Aorta (tissue), 5 donors: ENCODE data around the gene CST7. TPM values are rescaled to one million over a fixed set of nuclear protein-coding genes. Genes with fewer than 3 reads are reported as not detected.
"Not testable (repeated sequence)": the region's sequence is repeated elsewhere in the genome, so short reads cannot be mapped to it uniquely, and the experiment has no call there.

Experiments
- ATAC-seq: fragments of 200-7000 bp; cut with Tn5 transposase; one replicate; pipeline ENCODE4 v1.9.1; 2022; ENCODE audit warnings: moderate library complexity; ENCODE audit not compliant: low FRiP score
- DNase-seq, 2 donors: peaks; one replicate each; pipeline ENCODE4 v3.0.0-alpha.2; 2020
- H3K27ac ChIP-seq, 2 donors: one replicate each; pipeline ENCODE4 v1.5.1; 2013; ENCODE audit warnings: low read length in 2 of 2, mild to moderate bottlenecking in 2 of 2, moderate library complexity in 2 of 2, control low read depth in 1 of 2, inconsistent platforms in 1 of 2, low read depth in 1 of 2
- H3K27me3 ChIP-seq, 2 donors: one replicate each; pipeline ENCODE4 v1.6.1; 2013; ENCODE audit warnings: control low read depth in 1 of 2, low read length in 1 of 2, mild to moderate bottlenecking in 1 of 2, moderate library complexity in 1 of 2; ENCODE audit not compliant: insufficient read depth in 2 of 2, control insufficient read depth in 1 of 2
- H3K36me3 ChIP-seq, 2 donors: one replicate each; pipeline ENCODE4 v1.6.1; 2013; ENCODE audit warnings: control low read depth in 1 of 2, low read length in 1 of 2, mild to moderate bottlenecking in 1 of 2; ENCODE audit not compliant: insufficient read depth in 2 of 2, control insufficient read depth in 1 of 2
- H3K4me1 ChIP-seq, 2 donors: one replicate each; pipeline ENCODE4 v1.6.1; 2013; ENCODE audit warnings: low read length in 2 of 2, control low read depth in 1 of 2, mild to moderate bottlenecking in 1 of 2, moderate library complexity in 1 of 2; ENCODE audit not compliant: insufficient read depth in 2 of 2, control insufficient read depth in 1 of 2
- H3K4me3 ChIP-seq, 2 donors: one replicate each; pipeline ENCODE4 v1.5.1; 2013; ENCODE audit warnings: low read length in 2 of 2, control low read depth in 1 of 2, mild to moderate bottlenecking in 1 of 2
- H3K9me3 ChIP-seq: one replicate; pipeline ENCODE4 v1.6.1; 2013; ENCODE audit warnings: mild to moderate bottlenecking, low read length; ENCODE audit not compliant: control insufficient read depth
- WGBS, 2 donors: extraction: QIAGEN DNeasy Blood & Tissue Kit; methylation state at CpG; one replicate each; pipeline ENCODE4 v1.1.7; 2013; 5-methylcytosine and 5-hydroxymethylcytosine counted together
- intact Hi-C, 2 donors: fragments of 100-400 bp; cut with DNase I; formaldehyde crosslinking; loops; one replicate each; pipeline versions ENCODE4 v1.14.2 to v1.15.0; 2022
- polyA plus RNA-seq, 2 donors: library from polyadenylated mRNA; stranded (reverse); fragments of 200-250 nt; gene quantifications; one replicate each; pipeline ENCODE4 v1.2.3, GENCODE V29; 2013
- total RNA-seq, 2 donors: library from RNA; stranded (reverse); fragmentation: NEBNext Ultra II Directional; extraction: Animal tissue kit (Norgen Biotek cat#: 25700); gene quantifications; one replicate each; pipeline ENCODE4 v1.2.1, GENCODE V29; 2021
- donor health status: healthy with polysubstance abuse.
- donor health status: Bipolar disorder and iron deficiency.
- donor health status: DM: no; HTN: no; CAD: no.
- donor health status: DM: no; HTN: no; CAD: no.
- donor health status: DM: yes; HTN: yes; CAD: no.

CST7 gene
- total and polyA plus RNA-seq, 4 donors, result 1.0 to 4.6 (median 3.5) TPM

DNA sequence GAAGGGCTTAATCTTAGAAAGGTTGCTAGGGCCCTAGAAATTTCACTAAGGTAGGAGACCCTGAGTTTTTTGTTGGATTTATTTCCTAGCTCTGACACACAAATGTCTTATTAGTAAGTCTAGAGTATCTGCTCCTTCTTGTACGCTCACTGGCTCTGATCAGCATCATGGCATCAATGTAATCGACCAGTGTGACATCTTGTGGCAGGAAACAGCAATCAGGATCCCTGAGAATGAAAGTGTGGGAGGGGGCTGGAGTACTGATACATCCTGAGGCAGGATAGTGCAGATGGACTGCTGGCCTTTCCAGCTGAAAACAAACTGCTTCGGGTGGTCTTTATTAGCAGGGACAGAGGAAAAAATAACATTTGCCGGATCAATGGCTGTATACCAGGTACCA is 10.0 kb upstream of the CST7 start:
- DNase-seq (no peak), ATAC-seq (no peak)
- peaks cover 3% of the 10 kb centered on the region for H3K9me3 ChIP-seq
- no peaks in the 10 kb centered on the region for H3K4me1 ChIP-seq
- intact Hi-C loops, result no loop called here
- H3K36me3 ChIP-seq, result no peaks in the 10 kb centered on the region
- no peak overlapping the region for H3K27ac ChIP-seq
- no peaks in the 10 kb centered on the region for H3K27me3 ChIP-seq
- 51 to 66% methylated on average over 4 of the region's 4 CpGs for WGBS, 2 donors
- no peak overlapping the region for H3K4me3 ChIP-seq

- WGBS, 2 donors, result 71 to 77% methylated on average over 6 of the region's 6 CpGs
- intact Hi-C loops, result no loop called here
- DNase-seq (no peak), ATAC-seq (no peak)
- Histone ChIP-seq H3K4me3 (no peak overlapping the region), H3K9me3 (peaks cover 3% of the 10 kb centered on the region), H3K4me1 (no peaks in the 10 kb centered on the region), H3K36me3 (no peaks in the 10 kb centered on the region), H3K27me3 (no peaks in the 10 kb centered on the region), H3K27ac (no peak overlapping the region)
These were observed 6.4 kb upstream of the CST7 start for GRCh38 chr20:24942679-24943078.

DNA sequence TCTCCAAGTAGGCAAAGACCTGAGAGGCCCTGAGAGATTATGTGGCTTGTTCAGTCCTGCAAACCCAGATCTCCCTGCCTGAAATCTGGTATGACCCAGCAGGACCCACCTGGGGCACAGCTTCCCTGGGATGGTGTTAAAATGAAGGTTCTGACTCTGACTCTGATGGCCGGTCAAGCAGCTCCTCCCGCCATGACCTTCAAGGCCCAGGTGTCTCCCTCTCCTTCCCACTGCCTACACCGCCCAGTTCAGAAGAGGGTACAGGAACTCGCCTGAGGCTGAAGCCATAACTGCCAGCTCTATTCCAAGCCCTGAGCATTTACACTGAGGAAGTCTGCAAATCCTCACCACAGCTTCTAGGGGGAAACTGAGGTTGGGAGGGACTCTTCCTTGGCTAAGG is 5.9 kb upstream of the CST7 start:
- DNase-seq, result no peak
- no peaks in the 10 kb centered on the region for H3K4me1 ChIP-seq

DNA sequence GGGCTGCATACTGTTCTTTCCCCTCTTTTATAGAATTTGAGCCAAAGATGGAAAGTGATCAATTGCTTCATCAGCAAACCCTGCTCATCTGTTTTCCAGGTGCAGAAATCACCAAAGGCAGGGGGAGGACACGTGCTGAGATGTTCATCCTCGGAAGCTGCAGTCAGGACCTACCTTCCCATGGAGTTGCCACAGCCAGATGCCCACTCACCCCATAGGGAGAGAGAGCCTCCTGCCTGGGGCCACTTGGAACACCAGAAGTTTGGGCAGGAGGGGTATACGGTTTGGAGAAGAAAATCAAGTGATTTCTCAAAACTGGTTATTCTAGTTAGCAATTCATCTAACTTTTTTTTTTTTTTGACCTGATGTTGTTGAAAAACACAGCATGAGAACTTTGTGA is 5.3 kb upstream of the CST7 start:
- intact Hi-C loops, result no loop called here
- no peak overlapping the region for H3K4me3 ChIP-seq
- no peaks in the 10 kb centered on the region for H3K36me3 ChIP-seq
- no peaks in the 10 kb centered on the region for H3K4me1 ChIP-seq
- ATAC-seq (no peak), DNase-seq (no peak)
- H3K27ac ChIP-seq, result no peak overlapping the region
- H3K9me3 ChIP-seq, result peaks cover 3% of the 10 kb centered on the region
- WGBS, 2 donors, result 50 to 63% methylated on average over 3 of the region's 3 CpGs
- no peaks in the 10 kb centered on the region for H3K27me3 ChIP-seq

More for the DNA sequence above, 5.9 kb upstream of the CST7 start:
- no peaks in the 10 kb centered on the region for H3K36me3 ChIP-seq
- WGBS, 2 donors, result 89 to 94% methylated on average over 4 of the region's 4 CpGs
- H3K27ac ChIP-seq, result no peak overlapping the region
- no peak overlapping the region for H3K4me3 ChIP-seq
- intact Hi-C loops, result no loop called here
- peaks cover 3% of the 10 kb centered on the region for H3K9me3 ChIP-seq
- no peaks in the 10 kb centered on the region for H3K27me3 ChIP-seq
- ATAC-seq, result no peak

DNA sequence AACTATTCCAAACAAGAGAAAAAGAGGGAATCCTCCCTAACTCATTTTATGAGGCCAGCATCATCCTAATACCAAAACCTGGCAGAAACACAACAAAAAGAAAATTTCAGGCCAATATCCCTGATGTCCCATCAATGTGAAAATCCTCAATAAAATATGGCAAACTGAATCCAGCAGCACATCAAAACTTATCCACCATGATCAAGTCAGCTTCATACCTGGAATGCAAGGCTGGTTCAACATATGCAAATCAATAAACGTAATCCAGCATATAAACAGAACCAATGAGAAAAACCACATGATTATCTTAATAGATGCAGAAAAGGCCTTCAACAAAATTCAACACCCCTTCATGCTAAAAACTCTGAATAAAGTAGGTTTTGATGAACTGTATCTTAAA is 2.7 kb upstream of the CST7 start:
- H3K36me3 ChIP-seq, H3K27me3 ChIP-seq, DNase-seq, H3K9me3 ChIP-seq, H3K4me1 ChIP-seq, intact Hi-C loops, ATAC-seq, H3K4me3 ChIP-seq, H3K27ac ChIP-seq: not testable (repeated sequence)
- 75 to 85% methylated on average over 1 of the region's 1 CpG for WGBS, 2 donors

GRCh38 chr20:24948396-24948938 is 602 bp upstream of the CST7 start:
- ATAC-seq, DNase-seq, H3K27ac ChIP-seq, H3K36me3 ChIP-seq, H3K4me3 ChIP-seq, H3K27me3 ChIP-seq, H3K4me1 ChIP-seq, intact Hi-C loops, H3K9me3 ChIP-seq: not testable (repeated sequence)
- WGBS, 2 donors, result 65 to 74% methylated on average over 4 of the region's 4 CpGs

GRCh38 chr20:24949756-24950127 is 673 bp downstream of the CST7 start:
- Histone ChIP-seq H3K36me3 (no peaks in the 10 kb centered on the region), H3K4me3 (no peak overlapping the region), H3K27ac (no peak overlapping the region), H3K4me1 (no peaks in the 10 kb centered on the region), H3K9me3 (no peaks in the 10 kb centered on the region), H3K27me3 (no peaks in the 10 kb centered on the region)
- ATAC-seq (no peak), DNase-seq (no peak)
- 27 to 38% methylated on average over 6 of the region's 6 CpGs for WGBS, 2 donors
- intact Hi-C loops, result no loop called here

DNA sequence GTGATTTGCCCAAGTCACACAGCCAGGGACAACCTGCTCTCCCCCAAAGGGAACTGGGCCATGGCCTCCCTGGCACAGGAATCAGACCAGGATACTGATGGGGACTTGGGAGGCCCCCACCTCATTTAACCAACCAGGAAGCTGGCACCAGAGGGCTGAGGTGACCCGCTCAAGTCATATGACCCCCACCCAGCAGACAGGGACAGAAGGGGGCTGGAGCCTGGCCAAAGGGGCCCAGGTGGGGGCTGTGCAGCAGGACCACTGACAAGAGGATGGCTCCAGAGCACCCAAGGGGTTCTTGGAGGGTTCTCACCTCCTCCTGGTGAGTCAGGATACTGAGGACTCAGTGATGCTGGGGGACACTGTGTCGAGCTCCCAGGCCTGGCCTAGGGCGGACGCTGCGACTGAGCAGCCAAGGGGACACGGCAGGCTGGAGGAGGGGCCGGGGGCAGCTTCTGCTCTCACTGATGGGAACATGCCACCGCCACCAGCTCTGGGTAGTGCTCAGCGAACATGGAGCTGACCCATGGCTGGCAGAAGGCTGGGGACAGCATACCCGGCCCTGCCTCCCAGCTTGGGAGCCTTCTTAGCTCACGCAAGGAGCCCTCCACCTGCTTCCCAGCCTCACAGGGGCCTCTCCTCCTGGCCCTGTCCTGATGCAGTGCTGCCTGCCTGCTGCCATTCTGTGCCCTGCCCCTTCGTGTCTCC is 1.2 kb downstream of the CST7 start:
- Histone ChIP-seq H3K9me3 (no peaks in the 10 kb centered on the region), H3K36me3 (no peaks in the 10 kb centered on the region), H3K27me3 (no peaks in the 10 kb centered on the region), H3K4me3 (no peak overlapping the region), H3K27ac (no peak overlapping the region), H3K4me1 (no peaks in the 10 kb centered on the region)
- peak; percentile 57 for ATAC-seq
- intact Hi-C loops, result no loop called here
- no peak for DNase-seq
- WGBS, 2 donors, result 70 to 72% methylated on average over 12 of the region's 12 CpGs

- H3K27ac ChIP-seq, result no peak overlapping the region
- DNase-seq (no peak), ATAC-seq (no peak)
- intact Hi-C loops, result no loop called here
- H3K4me3 ChIP-seq, result no peak overlapping the region
- no peaks in the 10 kb centered on the region for H3K9me3 ChIP-seq
- H3K4me1 ChIP-seq, result no peaks in the 10 kb centered on the region
- H3K27me3 ChIP-seq, result no peaks in the 10 kb centered on the region
- H3K36me3 ChIP-seq, result no peaks in the 10 kb centered on the region
- WGBS, 2 donors, result 57 to 62% methylated on average over 16 of the region's 16 CpGs
These were observed 1.9 kb downstream of the CST7 start for GRCh38 chr20:24950836-24951525.
